A549 (cell line): ENCODE measurements around the gene PVR.

ENCODE experiments used
- CHD4 ChIP-seq: fragments of 200-600 bp; sonication (generic); IDR thresholded peaks from 2 replicates; pipeline ENCODE4 v1.6.1; 2016; ENCODE audit warnings: antibody characterized with exemption, mild to moderate bottlenecking, borderline replicate concordance
- E2F6 ChIP-seq: IDR thresholded peaks from 2 replicates; pipeline ENCODE4 v1.6.1; 2012; ENCODE audit warnings: low read depth, borderline replicate concordance
- EP300 ChIP-seq, 2 experiments: fragments of >200 bp; sonication (Bioruptor Twin); formaldehyde crosslinking; IDR thresholded peaks; 2 replicates in 1 of 2; 3 replicates in 1 of 2; pipeline ENCODE4 v1.6.1; 2016 to 2017
- JUN ChIP-seq, 2 experiments: fragments of >200 bp; sonication (Bioruptor Twin); formaldehyde crosslinking; IDR thresholded peaks; 2 replicates in 1 of 2; 3 replicates in 1 of 2; pipeline ENCODE4 v1.6.1; 2016 to 2017
- MAFK ChIP-seq: fragments of 450-650 bp; IDR thresholded peaks from 2 replicates; pipeline ENCODE4 v1.6.1; 2014; ENCODE audit not compliant: partially characterized antibody
- POLR2A ChIP-seq: IDR thresholded peaks from 2 replicates; pipeline ENCODE4 v1.6.1; 2012; ENCODE audit warnings: mild to moderate bottlenecking, low read length
- TP53 ChIP-seq: fragments of 250-450 bp; sonication (Bioruptor Pico); IDR thresholded peaks from 2 replicates; pipeline ENCODE4 v1.5.0; 2021; ENCODE audit warnings: mild to moderate bottlenecking, moderate library complexity
- TF ChIP-seq, protein P1 (sequence below): fragments of >200 bp; sonication (Bioruptor Twin); formaldehyde crosslinking; IDR thresholded peaks from 3 replicates; pipeline ENCODE4 v1.5.1; 2016
- TF ChIP-seq, protein P2 (sequence below): fragments of 200-600 bp; sonication (generic); IDR thresholded peaks from 2 replicates; pipeline ENCODE4 v1.6.1; 2016; ENCODE audit warnings: antibody characterized with exemption, mild to moderate bottlenecking, moderate library complexity

DNA sequence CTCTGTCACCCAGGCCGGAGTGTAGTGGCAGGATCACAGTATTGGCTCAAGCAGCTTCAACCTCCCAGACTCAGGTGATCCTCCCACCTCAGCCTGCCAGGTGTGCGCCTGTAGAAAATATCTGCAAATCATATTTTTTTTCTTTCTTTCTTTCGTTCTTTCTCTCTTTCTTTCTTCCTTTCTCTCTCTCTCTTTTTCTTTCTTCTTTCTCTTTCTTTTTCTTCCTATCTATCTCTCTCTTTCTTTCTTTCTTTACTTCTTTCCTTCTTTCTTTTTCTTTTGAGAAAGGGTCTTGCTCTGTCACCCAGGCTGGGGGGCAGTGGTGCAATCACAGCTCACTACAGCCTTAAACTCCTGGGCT, 46.6 kb upstream of the PVR start:
- TF ChIP-seq, protein P1, sequence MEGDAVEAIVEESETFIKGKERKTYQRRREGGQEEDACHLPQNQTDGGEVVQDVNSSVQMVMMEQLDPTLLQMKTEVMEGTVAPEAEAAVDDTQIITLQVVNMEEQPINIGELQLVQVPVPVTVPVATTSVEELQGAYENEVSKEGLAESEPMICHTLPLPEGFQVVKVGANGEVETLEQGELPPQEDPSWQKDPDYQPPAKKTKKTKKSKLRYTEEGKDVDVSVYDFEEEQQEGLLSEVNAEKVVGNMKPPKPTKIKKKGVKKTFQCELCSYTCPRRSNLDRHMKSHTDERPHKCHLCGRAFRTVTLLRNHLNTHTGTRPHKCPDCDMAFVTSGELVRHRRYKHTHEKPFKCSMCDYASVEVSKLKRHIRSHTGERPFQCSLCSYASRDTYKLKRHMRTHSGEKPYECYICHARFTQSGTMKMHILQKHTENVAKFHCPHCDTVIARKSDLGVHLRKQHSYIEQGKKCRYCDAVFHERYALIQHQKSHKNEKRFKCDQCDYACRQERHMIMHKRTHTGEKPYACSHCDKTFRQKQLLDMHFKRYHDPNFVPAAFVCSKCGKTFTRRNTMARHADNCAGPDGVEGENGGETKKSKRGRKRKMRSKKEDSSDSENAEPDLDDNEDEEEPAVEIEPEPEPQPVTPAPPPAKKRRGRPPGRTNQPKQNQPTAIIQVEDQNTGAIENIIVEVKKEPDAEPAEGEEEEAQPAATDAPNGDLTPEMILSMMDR: no peak
- TF ChIP-seq POLR2A: no peak
- TF ChIP-seq, protein P2, sequence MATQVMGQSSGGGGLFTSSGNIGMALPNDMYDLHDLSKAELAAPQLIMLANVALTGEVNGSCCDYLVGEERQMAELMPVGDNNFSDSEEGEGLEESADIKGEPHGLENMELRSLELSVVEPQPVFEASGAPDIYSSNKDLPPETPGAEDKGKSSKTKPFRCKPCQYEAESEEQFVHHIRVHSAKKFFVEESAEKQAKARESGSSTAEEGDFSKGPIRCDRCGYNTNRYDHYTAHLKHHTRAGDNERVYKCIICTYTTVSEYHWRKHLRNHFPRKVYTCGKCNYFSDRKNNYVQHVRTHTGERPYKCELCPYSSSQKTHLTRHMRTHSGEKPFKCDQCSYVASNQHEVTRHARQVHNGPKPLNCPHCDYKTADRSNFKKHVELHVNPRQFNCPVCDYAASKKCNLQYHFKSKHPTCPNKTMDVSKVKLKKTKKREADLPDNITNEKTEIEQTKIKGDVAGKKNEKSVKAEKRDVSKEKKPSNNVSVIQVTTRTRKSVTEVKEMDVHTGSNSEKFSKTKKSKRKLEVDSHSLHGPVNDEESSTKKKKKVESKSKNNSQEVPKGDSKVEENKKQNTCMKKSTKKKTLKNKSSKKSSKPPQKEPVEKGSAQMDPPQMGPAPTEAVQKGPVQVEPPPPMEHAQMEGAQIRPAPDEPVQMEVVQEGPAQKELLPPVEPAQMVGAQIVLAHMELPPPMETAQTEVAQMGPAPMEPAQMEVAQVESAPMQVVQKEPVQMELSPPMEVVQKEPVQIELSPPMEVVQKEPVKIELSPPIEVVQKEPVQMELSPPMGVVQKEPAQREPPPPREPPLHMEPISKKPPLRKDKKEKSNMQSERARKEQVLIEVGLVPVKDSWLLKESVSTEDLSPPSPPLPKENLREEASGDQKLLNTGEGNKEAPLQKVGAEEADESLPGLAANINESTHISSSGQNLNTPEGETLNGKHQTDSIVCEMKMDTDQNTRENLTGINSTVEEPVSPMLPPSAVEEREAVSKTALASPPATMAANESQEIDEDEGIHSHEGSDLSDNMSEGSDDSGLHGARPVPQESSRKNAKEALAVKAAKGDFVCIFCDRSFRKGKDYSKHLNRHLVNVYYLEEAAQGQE: no peak
- TF ChIP-seq EP300 (IDR thresholded peaks at IDR 0.05): no peak
- TF ChIP-seq CHD4: no peak
- no peak for TF ChIP-seq MAFK
- no peak for TF ChIP-seq E2F6
- TF ChIP-seq TP53 (CRISPR knock-in tag): no peak
- no peak for TF ChIP-seq JUN (IDR thresholded peaks at IDR 0.05)
